PC-9 (cell line): ENCODE data around the gene SNX5. TPM values are rescaled to one million over a fixed set of nuclear protein-coding genes. Genes with fewer than 3 reads are reported as not detected.

ENCODE experiments used
- BruUV-seq: library from RNA; stranded (reverse); fragments of 400-500 nt; replicated peaks from 2 replicates; lab custom pipeline; 2021; lab: Mats Ljungman, UMichigan
- CTCF ChIA-PET: fragments of 300-600 bp; sonication (Branson Sonifier 250); formaldehyde crosslinking; loops from one replicate; lab custom pipeline; 2022; ENCODE audit warnings: antibody characterized with exemption; lab: Charles Lee
- POLR2A ChIA-PET: fragments of 300-600 bp; sonication (Branson Sonifier 250); formaldehyde crosslinking; loops from one replicate; lab custom pipeline; 2022; ENCODE audit warnings: antibody characterized with exemption; ENCODE audit not compliant: unreplicated experiment; lab: Charles Lee
- DNase-seq, 2 experiments: peaks; one replicate each; pipeline versions ENCODE4 v3.0.0 to v3.0.0-alpha.2; 2015 to 2022; ENCODE audit warnings: mixed read lengths in 1 of 2
- H2AFZ ChIP-seq: fragments of 200-600 bp; sonication (generic); 2 replicates; pipeline ENCODE4 v1.8.1; 2017; ENCODE audit warnings: antibody characterized with exemption
- H3F3A ChIP-seq: fragments of 200-600 bp; sonication (generic); 2 replicates; pipeline ENCODE4 v1.8.1; 2017; ENCODE audit warnings: antibody characterized with exemption, mild to moderate bottlenecking, low read depth; ENCODE audit not compliant: insufficient read depth
- H3K27ac ChIP-seq: fragments of 200-600 bp; sonication (generic); 2 replicates; pipeline ENCODE4 v1.6.1; 2016; ENCODE audit warnings: mixed run types
- H3K27me3 ChIP-seq: fragments of 200-600 bp; sonication (generic); 2 replicates; pipeline ENCODE4 v1.6.1; 2016; ENCODE audit warnings: low read depth, mixed run types; ENCODE audit not compliant: insufficient read depth
- H3K36me3 ChIP-seq: fragments of 200-600 bp; sonication (generic); 2 replicates; pipeline ENCODE4 v1.6.1; 2016; ENCODE audit warnings: low read depth, mixed run types
- H3K4me1 ChIP-seq: fragments of 200-600 bp; sonication (generic); replicated peaks from 2 replicates; pipeline ENCODE4 v1.6.1; 2016; ENCODE audit warnings: mixed run types; ENCODE audit not compliant: insufficient read depth
- H3K4me2 ChIP-seq: fragments of 200-600 bp; sonication (generic); 2 replicates; pipeline ENCODE4 v1.6.1; 2017; ENCODE audit warnings: mixed run types
- H3K4me3 ChIP-seq: fragments of 200-600 bp; sonication (generic); 2 replicates; pipeline ENCODE4 v1.6.1; 2016; ENCODE audit warnings: mixed run types
- H3K79me2 ChIP-seq: fragments of 200-600 bp; sonication (generic); 2 replicates; pipeline ENCODE4 v1.6.1; 2017; ENCODE audit warnings: low read depth, mixed run types
- H3K9me2 ChIP-seq: fragments of 200-600 bp; sonication (generic); 2 replicates; pipeline ENCODE4 v1.8.1; 2017; ENCODE audit warnings: mild to moderate bottlenecking; ENCODE audit not compliant: insufficient read depth
- H3K9me3 ChIP-seq: fragments of 200-600 bp; sonication (generic); 2 replicates; pipeline ENCODE4 v1.8.1; 2016; ENCODE audit warnings: low read depth; ENCODE audit not compliant: insufficient read depth
- H4K20me1 ChIP-seq: fragments of 200-600 bp; sonication (generic); 2 replicates; pipeline ENCODE4 v1.8.1; 2017; ENCODE audit not compliant: insufficient read depth
- CTCF ChIP-seq: fragments of 200-600 bp; sonication (generic); conservative IDR thresholded peaks from 2 replicates; pipeline ENCODE4 v1.6.1; 2017; ENCODE audit warnings: mixed run types, antibody characterized with exemption, mild to moderate bottlenecking, moderate library complexity
- EZH2 ChIP-seq: fragments of 200-600 bp; sonication (generic); IDR thresholded peaks from 2 replicates; pipeline ENCODE4 v1.8.0; 2017; ENCODE audit warnings: antibody characterized with exemption, low read depth
- intact Hi-C: fragments of 100-400 bp; cut with micrococcal nuclease; formaldehyde crosslinking; loops from one replicate; pipeline ENCODE4 v1.10.0; 2022; ENCODE audit not compliant: unreplicated experiment
- total RNA-seq: library from RNA; stranded (reverse); gene quantifications from 2 replicates; pipeline ENCODE4 v1.2.3, GENCODE V29; 2021

SNX5 gene
- total RNA-seq, 1 experiment from 2014 or later = 116 TPM

- Histone ChIP-seq H3K9me2 (no peaks in the 10 kb centered on the region), H3K4me3 (no peak overlapping the region), H3K36me3 (no peaks in the 10 kb centered on the region), H3K4me2 (no peak overlapping the region), H3K9me3 (no peaks in the 10 kb centered on the region), H3K4me1 (no peaks in the 10 kb centered on the region), H2AFZ (no peak overlapping the region), H3F3A (no peaks in the 10 kb centered on the region; the same call in 1 of the 2 replicates), H3K27ac (no peak overlapping the region), H4K20me1 (no peaks in the 10 kb centered on the region), H3K27me3 (no peaks in the 10 kb centered on the region), H3K79me2 (no peaks in the 10 kb centered on the region)
- no peak for TF ChIP-seq EZH2
- TF ChIP-seq CTCF = no peak
- intact Hi-C loops = no loop called here
- CTCF ChIA-PET = no interaction called here
- no TSS peak for BruUV-seq
- POLR2A ChIA-PET = no interaction called here
- no peak for DNase-seq
Measured at GRCh38 chr20:17928633-17929311, 39.8 kb downstream of the SNX5 start.

GRCh38 chr20:17928211-17928611 lies 40.4 kb downstream of the SNX5 start:
- no TSS peak for BruUV-seq

GRCh38 chr20:17925940-17926300 lies 42.7 kb downstream of the SNX5 start:
- Histone ChIP-seq H3K9me3 (no peaks in the 10 kb centered on the region), H3K79me2 (no peaks in the 10 kb centered on the region), H4K20me1 (no peaks in the 10 kb centered on the region), H2AFZ (no peak overlapping the region), H3K27ac (no peak overlapping the region), H3K9me2 (no peaks in the 10 kb centered on the region), H3K4me2 (no peak overlapping the region), H3F3A (no peaks in the 10 kb centered on the region; the same call in 1 of the 2 replicates), H3K36me3 (no peaks in the 10 kb centered on the region), H3K4me1 (no peaks in the 10 kb centered on the region), H3K27me3 (no peaks in the 10 kb centered on the region), H3K4me3 (no peak overlapping the region)
- intact Hi-C loops = no loop called here
- no peak for DNase-seq
- POLR2A ChIA-PET = no interaction called here
- CTCF ChIA-PET = no interaction called here
- TF ChIP-seq CTCF (no peak), EZH2 (no peak)
- BruUV-seq = no TSS peak

More at GRCh38 chr20:17928211-17928611, 40.4 kb downstream of the SNX5 start:
- Histone ChIP-seq H3K4me2 (no peak overlapping the region), H3K27ac (no peak overlapping the region), H3K36me3 (no peaks in the 10 kb centered on the region), H3K9me3 (no peaks in the 10 kb centered on the region), H3K79me2 (no peaks in the 10 kb centered on the region), H4K20me1 (no peaks in the 10 kb centered on the region), H3K9me2 (no peaks in the 10 kb centered on the region), H2AFZ (no peak overlapping the region), H3K27me3 (no peaks in the 10 kb centered on the region), H3F3A (no peaks in the 10 kb centered on the region; the same call in 1 of the 2 replicates), H3K4me1 (no peaks in the 10 kb centered on the region), H3K4me3 (no peak overlapping the region)
- ChIA-PET POLR2A (no interaction called here), CTCF (no interaction called here)
- intact Hi-C loops = no loop called here
- TF ChIP-seq EZH2 (no peak), CTCF (no peak)
- peak in 1 of 2 experiments; percentile 18 for DNase-seq
